Endothelial cell of umbilical vein (primary cell): ENCODE measurements around the gene AURKAIP1.

Source experiments
- TF ChIP-seq, protein P1 (sequence below), 2 donors: IDR thresholded peaks; 1 replicate in 1 of 2; 2 replicates in 1 of 2; pipeline ENCODE4 v1.5.1; 2011; ENCODE audit warnings: low read length in 2 of 2, mild to moderate bottlenecking in 2 of 2, moderate library complexity in 2 of 2, control low read depth in 1 of 2, inconsistent platforms in 1 of 2, low read depth in 1 of 2; ENCODE audit not compliant: insufficient read depth in 1 of 2; ENCODE audit errors: extremely low read depth in 1 of 2
- TF ChIP-seq, protein P2 (sequence below): IDR thresholded peaks from 2 replicates; pipeline ENCODE4 v1.6.1; 2011; ENCODE audit not compliant: insufficient read depth, insufficient read length

DNA sequence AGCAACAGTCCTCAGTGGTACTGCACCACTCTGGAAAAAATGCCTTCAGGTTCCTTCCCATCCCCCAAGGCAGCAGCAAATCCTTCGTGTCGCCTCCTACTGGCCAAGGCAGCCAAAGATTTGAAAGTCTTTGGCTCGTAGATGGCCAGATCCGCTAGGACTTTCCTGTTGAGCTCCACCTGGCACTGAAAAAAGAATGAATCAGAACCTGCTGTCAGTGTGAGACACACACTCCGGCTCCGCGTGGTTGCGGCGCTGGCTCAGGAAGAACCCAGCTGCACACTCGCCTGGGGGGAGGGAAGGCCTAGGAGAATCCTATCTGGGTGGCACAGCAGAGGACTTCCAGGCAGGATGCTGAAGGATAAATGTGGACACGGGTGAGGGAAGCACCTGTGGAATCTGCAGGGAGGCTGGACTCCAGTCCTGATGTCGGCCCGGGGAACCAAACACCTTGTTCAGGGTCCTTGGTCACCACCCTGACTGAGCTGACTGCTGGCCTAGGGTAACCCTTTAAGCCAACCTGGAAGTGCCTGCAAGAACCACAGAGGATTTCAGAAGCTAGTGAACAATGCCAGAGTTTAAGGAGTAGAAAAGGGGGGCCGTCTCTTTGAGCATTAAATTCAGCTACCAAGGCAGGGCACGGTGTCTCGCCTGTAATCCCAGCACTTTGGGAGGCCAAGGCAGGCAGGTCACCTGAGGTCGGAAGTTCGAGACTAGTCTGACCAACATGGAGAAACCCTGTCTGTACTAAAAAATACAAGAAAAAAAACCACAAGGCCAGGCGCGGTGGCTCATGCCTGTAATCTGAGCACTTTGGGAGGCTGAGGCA is 27.3 kb upstream of the AURKAIP1 start:
- TF ChIP-seq, protein P1, sequence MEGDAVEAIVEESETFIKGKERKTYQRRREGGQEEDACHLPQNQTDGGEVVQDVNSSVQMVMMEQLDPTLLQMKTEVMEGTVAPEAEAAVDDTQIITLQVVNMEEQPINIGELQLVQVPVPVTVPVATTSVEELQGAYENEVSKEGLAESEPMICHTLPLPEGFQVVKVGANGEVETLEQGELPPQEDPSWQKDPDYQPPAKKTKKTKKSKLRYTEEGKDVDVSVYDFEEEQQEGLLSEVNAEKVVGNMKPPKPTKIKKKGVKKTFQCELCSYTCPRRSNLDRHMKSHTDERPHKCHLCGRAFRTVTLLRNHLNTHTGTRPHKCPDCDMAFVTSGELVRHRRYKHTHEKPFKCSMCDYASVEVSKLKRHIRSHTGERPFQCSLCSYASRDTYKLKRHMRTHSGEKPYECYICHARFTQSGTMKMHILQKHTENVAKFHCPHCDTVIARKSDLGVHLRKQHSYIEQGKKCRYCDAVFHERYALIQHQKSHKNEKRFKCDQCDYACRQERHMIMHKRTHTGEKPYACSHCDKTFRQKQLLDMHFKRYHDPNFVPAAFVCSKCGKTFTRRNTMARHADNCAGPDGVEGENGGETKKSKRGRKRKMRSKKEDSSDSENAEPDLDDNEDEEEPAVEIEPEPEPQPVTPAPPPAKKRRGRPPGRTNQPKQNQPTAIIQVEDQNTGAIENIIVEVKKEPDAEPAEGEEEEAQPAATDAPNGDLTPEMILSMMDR (IDR thresholded peaks at IDR 0.05; ENCODE audit: extremely low read depth in 1 of 2, insufficient read depth in 1 of 2, low read depth in 1 of 2, low read length in 2 of 2): peak; percentile 61 to 76
- TF ChIP-seq, protein P2, sequence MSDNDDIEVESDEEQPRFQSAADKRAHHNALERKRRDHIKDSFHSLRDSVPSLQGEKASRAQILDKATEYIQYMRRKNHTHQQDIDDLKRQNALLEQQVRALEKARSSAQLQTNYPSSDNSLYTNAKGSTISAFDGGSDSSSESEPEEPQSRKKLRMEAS: no peak
